C4-2B (cell line): ENCODE measurements around the gene RSPH9.
A peak's percentile ranks its signal among the peaks of the same experiment; 100 is the strongest.

Experiments used
- ZFX ChIP-seq: fragments of 450-650 bp; IDR thresholded peaks from 2 replicates; pipeline ENCODE4 v1.6.1; 2017
- TF ChIP-seq, protein P1 (sequence below): fragments of 450-650 bp; conservative IDR thresholded peaks from 2 replicates; pipeline ENCODE4 v1.5.1; 2017; ENCODE audit warnings: mild to moderate bottlenecking

DNA sequence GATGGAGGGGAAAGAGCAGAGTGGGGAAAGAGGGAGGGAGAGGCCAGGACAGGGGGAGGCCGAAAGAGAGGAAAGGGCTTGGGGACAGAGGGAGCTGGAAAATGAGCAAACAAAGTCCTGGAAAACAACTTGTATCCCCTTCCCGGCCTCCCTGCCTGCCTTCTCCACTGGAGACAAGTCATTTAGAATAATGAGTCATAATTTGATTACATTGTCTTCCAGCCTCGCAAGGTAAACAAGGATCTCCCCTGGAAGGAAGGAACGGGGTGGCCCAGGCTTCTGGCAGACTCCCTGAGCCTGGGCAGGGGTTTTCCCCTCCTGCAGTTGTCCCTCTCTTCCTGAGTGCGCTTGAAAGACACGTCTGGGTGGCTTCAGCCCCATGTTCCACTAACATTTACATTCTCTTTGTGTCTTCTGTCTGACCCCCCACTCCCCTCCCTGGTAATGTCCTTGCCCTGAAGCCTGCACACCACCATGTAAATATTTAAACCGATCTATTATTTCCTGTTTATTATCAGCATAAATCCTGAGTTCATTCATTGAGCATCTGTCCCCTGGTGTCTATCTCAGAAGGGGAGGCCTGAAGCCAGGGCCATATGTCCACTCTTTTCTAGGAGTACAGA lies 54.8 kb downstream of the RSPH9 start:
- TF ChIP-seq, protein P1, sequence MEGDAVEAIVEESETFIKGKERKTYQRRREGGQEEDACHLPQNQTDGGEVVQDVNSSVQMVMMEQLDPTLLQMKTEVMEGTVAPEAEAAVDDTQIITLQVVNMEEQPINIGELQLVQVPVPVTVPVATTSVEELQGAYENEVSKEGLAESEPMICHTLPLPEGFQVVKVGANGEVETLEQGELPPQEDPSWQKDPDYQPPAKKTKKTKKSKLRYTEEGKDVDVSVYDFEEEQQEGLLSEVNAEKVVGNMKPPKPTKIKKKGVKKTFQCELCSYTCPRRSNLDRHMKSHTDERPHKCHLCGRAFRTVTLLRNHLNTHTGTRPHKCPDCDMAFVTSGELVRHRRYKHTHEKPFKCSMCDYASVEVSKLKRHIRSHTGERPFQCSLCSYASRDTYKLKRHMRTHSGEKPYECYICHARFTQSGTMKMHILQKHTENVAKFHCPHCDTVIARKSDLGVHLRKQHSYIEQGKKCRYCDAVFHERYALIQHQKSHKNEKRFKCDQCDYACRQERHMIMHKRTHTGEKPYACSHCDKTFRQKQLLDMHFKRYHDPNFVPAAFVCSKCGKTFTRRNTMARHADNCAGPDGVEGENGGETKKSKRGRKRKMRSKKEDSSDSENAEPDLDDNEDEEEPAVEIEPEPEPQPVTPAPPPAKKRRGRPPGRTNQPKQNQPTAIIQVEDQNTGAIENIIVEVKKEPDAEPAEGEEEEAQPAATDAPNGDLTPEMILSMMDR = no peak
- 0 out of 2 replicates have a peak, but pooled peaks have one; percentile 19 for TF ChIP-seq ZFX
